KMS-11 (cell line): ENCODE results near the gene GNAI3.

Experiments used
- H2AFZ ChIP-seq: fragments of 200-600 bp; sonication (generic); 2 replicates; pipeline ENCODE4 v1.6.1; 2016; ENCODE audit warnings: antibody characterized with exemption, mixed run types, low read depth
- H3K27ac ChIP-seq: fragments of 200-600 bp; sonication (generic); 2 replicates; pipeline ENCODE4 v1.6.1; 2016; ENCODE audit warnings: mild to moderate bottlenecking, mixed run types
- H3K27me3 ChIP-seq: fragments of 200-600 bp; sonication (generic); 2 replicates; pipeline ENCODE4 v1.6.1; 2017; ENCODE audit warnings: mild to moderate bottlenecking, low read depth, mixed run types, moderate library complexity; ENCODE audit not compliant: insufficient read depth
- H3K36me3 ChIP-seq: fragments of 200-600 bp; sonication (generic); 2 replicates; pipeline ENCODE4 v1.6.1; 2017; ENCODE audit warnings: mild to moderate bottlenecking, mixed run types; ENCODE audit not compliant: insufficient read depth
- H3K4me1 ChIP-seq: fragments of 200-600 bp; sonication (generic); 2 replicates; pipeline ENCODE4 v1.6.1; 2016; ENCODE audit warnings: mild to moderate bottlenecking, low read depth, mixed run types; ENCODE audit not compliant: poor library complexity, severe bottlenecking
- H3K4me2 ChIP-seq: fragments of 200-600 bp; sonication (generic); 2 replicates; pipeline ENCODE4 v1.7.0; 2016; ENCODE audit warnings: mild to moderate bottlenecking, mixed run types
- H3K4me3 ChIP-seq: fragments of 200-600 bp; sonication (generic); IDR thresholded peaks from 2 replicates; pipeline ENCODE4 v1.6.1; 2017; ENCODE audit warnings: low read depth, low read length, mixed read lengths; ENCODE audit not compliant: insufficient read depth
- H3K79me2 ChIP-seq: fragments of 200-600 bp; sonication (generic); 2 replicates; pipeline ENCODE4 v1.6.1; 2016; ENCODE audit warnings: low read depth, mixed run types; ENCODE audit not compliant: insufficient read depth
- H3K9ac ChIP-seq: fragments of 200-600 bp; sonication (generic); 2 replicates; pipeline ENCODE4 v1.6.1; 2016; ENCODE audit warnings: mild to moderate bottlenecking, mixed run types
- H4K20me1 ChIP-seq: fragments of 200-600 bp; sonication (generic); 2 replicates; pipeline ENCODE4 v1.6.1; 2016; ENCODE audit warnings: mild to moderate bottlenecking, mixed run types; ENCODE audit not compliant: insufficient read depth
- CTCF ChIP-seq: fragments of 200-600 bp; sonication (generic); conservative IDR thresholded peaks from 2 replicates; pipeline ENCODE4 v1.6.1; 2017; ENCODE audit warnings: low read depth, mild to moderate bottlenecking, antibody characterized with exemption, low read length, moderate library complexity, mixed read lengths

Gene GNAI3

GRCh38 chr1:109630898-109631512, 82.6 kb downstream of the GNAI3 start:
- H3K9ac ChIP-seq, result no peak overlapping the region
- no peaks in the 10 kb centered on the region for H4K20me1 ChIP-seq
- H3K27ac ChIP-seq, result no peak overlapping the region
- no peak overlapping the region for H3K4me2 ChIP-seq
- H2AFZ ChIP-seq, result no peak overlapping the region
- no peaks in the 10 kb centered on the region for H3K79me2 ChIP-seq
- peaks cover 20% of the 10 kb centered on the region for H3K4me1 ChIP-seq
- H3K4me3 ChIP-seq, result no peak overlapping the region
- H3K36me3 ChIP-seq, result peaks cover 26% of the 10 kb centered on the region; the same call in 1 of the 2 replicates
- TF ChIP-seq CTCF, result no peak
- no peaks in the 10 kb centered on the region for H3K27me3 ChIP-seq

- Histone ChIP-seq H3K4me3 (no peak overlapping the region), H2AFZ (no peak overlapping the region), H3K4me2 (no peak overlapping the region), H3K27me3 (no peaks in the 10 kb centered on the region), H4K20me1 (no peaks in the 10 kb centered on the region), H3K9ac (no peak overlapping the region), H3K79me2 (no peaks in the 10 kb centered on the region), H3K27ac (no peak overlapping the region), H3K4me1 (peaks cover 24% of the 10 kb centered on the region), H3K36me3 (peaks cover 24% of the 10 kb centered on the region; the same call in 1 of the 2 replicates)
- no peak for TF ChIP-seq CTCF
These were observed 83.4 kb downstream of the GNAI3 start for GRCh38 chr1:109631513-109632505.

GRCh38 chr1:109632671-109633346, 84.4 kb downstream of the GNAI3 start:
- no peaks in the 10 kb centered on the region for H4K20me1 ChIP-seq
- TF ChIP-seq CTCF, result no peak
- H2AFZ ChIP-seq, result no peak overlapping the region
- no peak overlapping the region for H3K27ac ChIP-seq
- H3K36me3 ChIP-seq, result peaks cover 20% of the 10 kb centered on the region; the same call in 1 of the 2 replicates
- H3K27me3 ChIP-seq, result no peaks in the 10 kb centered on the region
- no peak overlapping the region for H3K4me3 ChIP-seq
- H3K9ac ChIP-seq, result no peak overlapping the region
- peaks cover 24% of the 10 kb centered on the region for H3K4me1 ChIP-seq
- H3K4me2 ChIP-seq, result no peak overlapping the region
- no peaks in the 10 kb centered on the region for H3K79me2 ChIP-seq

GRCh38 chr1:109634292-109634691, 85.9 kb downstream of the GNAI3 start:
- Histone ChIP-seq H3K27ac (no peak overlapping the region), H2AFZ (no peak overlapping the region), H4K20me1 (no peaks in the 10 kb centered on the region), H3K9ac (no peak overlapping the region), H3K79me2 (no peaks in the 10 kb centered on the region), H3K4me2 (no peak overlapping the region; the same call in 1 of the 2 replicates), H3K36me3 (peaks cover 12% of the 10 kb centered on the region; the same call in 1 of the 2 replicates), H3K4me3 (no peak overlapping the region), H3K27me3 (no peaks in the 10 kb centered on the region), H3K4me1 (peaks cover 24% of the 10 kb centered on the region)
- TF ChIP-seq CTCF, result no peak
